LHCN-M2 (cell line): Measurements from ENCODE around the gene ZMYND10. TPM values are rescaled to one million over a fixed set of nuclear protein-coding genes. Genes with fewer than 3 reads are reported as not detected.

Experiments
- DNase-seq: peaks from one replicate; pipeline ENCODE4 v3.0.0-alpha.2; 2012; ENCODE audit warnings: low read depth
- total RNA-seq: library from RNA; depleted of rRNA; stranded (reverse); fragments of >200 nt; gene quantifications from 2 replicates; pipeline ENCODE4 v1.2.3, GENCODE V29; 2014

ZMYND10 gene
- total RNA-seq, 1 experiment from 2014 or later = 1.9 TPM

GRCh38 chr3:50347187-50347813 lies 1.8 kb upstream of the ZMYND10 start:
- peak; percentile 74 for DNase-seq

GRCh38 chr3:50345008-50345407 lies 524 bp downstream of the ZMYND10 start:
- DNase-seq = no peak

DNA sequence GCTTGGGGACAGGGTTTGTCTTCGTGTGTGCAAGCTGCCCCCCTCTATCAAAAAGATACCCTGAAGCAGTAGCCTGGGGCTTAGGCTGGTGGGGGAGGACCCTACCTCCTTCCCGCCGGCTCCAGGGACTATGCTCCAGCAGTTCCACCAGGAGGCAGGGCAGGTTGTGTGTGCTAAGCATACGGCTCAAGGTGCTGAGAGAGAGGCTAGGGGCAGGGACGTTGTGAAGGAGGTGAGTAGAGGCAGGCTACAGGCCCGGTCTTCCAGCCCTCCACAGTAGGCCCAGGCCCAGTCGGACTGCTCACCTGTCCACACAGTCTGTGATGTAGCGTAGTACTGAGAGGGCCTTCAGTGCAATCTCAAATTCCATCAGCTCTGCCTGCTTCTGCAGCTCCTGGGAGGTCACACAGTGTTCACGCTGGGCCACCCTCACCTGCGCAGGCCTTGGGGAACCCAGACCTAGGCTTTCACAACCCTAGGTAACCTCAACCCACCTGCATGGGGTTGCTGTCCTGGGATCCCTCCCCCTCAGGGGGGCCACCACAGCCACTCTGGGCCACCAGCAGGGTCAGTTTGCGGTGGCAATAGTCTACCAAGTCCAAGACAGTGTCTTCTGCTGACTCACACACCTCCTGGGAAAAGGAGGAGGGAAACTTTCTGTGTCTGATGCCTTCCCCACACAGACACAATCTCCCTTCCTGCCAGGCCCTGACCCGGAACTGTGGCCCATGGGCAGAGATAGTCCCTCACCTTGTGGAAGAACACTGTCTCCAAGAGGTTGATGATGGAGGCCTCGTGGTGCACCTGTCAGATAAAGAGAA lies 2.5 kb downstream of the ZMYND10 start:
- no peak for DNase-seq

- DNase-seq = no peak
Observed at GRCh38 chr3:50341996-50342650, 3.4 kb downstream of the ZMYND10 start.

DNA sequence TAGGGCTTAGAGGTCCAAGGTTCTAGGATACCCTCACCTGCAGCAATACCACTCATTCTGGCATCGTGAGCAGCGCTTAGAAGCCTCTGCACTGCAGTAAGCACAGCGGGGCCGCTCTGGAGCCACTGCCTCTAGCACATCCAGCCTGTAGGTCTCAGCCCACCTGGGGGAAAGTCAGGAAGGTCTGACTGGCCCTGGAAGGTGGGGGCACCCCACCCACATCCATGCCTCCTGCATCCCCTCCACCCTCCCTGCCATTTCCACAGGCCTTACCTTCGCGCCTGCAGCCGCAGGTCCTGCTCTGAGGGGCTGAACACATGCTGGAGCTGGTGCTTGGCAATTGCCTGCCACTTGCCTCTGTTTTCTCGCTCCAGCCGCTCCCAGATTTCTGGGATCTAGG lies 4.0 kb downstream of the ZMYND10 start:
- no peak for DNase-seq

DNA sequence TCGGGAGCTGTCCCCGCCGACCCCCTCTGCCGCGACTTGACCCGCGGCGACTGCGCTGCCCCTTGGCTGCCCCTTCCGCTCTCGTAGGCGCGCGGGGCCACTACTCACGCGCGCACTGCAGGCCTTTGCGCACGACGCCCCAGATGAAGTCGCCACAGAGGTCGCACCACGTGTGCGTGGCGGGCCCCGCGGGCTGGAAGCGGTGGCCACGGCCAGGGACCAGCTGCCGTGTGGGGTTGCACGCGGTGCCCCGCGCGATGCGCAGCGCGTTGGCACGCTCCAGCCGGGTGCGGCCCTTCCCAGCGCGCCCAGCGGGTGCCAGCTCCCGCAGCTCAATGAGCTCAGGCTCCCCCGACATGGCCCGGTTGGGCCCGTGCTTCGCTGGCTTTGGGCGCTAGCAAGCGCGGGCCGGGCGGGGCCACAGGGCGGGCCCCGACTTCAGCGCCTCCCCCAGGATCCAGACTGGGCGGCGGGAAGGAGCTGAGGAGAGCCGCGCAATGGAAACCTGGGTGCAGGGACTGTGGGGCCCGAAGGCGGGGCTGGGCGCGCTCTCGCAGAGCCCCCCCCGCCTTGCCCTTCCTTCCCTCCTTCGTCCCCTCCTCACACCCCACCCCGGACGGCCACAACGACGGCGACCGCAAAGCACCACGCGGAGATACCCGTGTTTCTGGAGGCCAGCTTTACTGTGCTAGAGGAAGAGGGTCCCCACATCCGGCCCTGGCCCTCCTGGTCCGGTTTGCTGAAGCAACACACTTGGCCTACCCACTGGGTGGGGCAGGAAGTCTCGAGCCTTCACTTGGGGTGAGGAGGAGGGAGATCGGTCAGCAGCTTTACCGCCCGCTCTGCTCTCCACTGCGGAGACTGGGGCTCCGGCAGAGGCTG lies 4.8 kb downstream of the ZMYND10 start, which contains the start of gene RASSF1:
TSS of gene RASSF1 (minus strand) at position 389 of the 882 bp plus-strand sequence. CDS start at position 358, 31 bp downstream.
- DNase-seq = peak; percentile 23

DNA sequence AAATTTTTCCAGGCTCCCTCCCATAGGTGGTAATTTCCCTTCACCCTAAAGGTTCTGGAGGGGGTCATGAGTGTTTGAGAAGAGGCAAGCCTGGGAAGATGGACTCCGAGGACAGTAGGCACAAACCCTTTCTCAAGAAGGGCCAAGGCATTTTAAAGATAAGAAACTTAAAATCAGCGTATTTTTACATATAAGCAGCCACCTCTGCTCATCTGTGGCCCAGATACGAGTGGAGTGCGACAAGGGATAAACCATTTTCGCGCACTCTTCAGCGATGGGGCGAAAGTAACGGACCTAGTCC lies 5.4 kb downstream of the ZMYND10 start:
- no peak for DNase-seq

GRCh38 chr3:50339485-50340146 lies 5.9 kb downstream of the ZMYND10 start:
- peak; percentile 38 for DNase-seq

GRCh38 chr3:50338965-50339364 lies 6.6 kb downstream of the ZMYND10 start:
- no peak for DNase-seq

DNA sequence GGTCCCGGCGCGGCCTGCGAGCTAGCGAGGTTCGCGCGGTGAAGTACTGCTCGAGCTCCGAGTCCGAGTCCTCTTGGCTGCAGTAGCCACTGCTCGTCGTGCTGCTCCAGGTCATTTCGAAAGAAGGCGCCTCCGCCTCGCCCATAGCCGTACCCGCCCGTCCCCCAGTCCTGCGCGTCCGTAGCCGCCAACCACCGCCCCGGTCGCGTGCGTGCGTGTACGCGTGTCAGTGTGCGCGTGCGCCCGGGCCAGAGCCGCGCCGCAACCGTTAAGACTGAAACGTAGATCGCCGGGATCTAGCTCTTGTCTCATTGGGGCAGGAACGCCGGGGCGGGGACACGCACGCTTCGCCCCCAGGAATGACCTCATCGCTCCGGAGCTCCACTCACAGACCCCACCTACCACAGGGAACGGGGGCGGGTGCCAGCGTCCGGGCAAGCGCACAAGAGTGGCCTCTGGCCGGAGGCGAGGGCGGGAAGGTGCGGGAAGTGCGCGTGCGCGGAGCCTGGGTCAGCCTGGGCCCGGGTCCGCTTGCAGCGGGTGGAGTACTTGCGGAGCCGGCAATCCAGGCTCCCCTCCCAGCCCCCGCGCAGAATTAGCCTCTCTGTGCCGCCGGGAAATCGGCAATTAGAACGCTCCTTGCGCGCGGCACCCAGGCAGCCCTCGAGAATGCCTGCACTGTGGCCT lies 8.2 kb downstream of the ZMYND10 start:
- DNase-seq = peak; percentile 99

DNA sequence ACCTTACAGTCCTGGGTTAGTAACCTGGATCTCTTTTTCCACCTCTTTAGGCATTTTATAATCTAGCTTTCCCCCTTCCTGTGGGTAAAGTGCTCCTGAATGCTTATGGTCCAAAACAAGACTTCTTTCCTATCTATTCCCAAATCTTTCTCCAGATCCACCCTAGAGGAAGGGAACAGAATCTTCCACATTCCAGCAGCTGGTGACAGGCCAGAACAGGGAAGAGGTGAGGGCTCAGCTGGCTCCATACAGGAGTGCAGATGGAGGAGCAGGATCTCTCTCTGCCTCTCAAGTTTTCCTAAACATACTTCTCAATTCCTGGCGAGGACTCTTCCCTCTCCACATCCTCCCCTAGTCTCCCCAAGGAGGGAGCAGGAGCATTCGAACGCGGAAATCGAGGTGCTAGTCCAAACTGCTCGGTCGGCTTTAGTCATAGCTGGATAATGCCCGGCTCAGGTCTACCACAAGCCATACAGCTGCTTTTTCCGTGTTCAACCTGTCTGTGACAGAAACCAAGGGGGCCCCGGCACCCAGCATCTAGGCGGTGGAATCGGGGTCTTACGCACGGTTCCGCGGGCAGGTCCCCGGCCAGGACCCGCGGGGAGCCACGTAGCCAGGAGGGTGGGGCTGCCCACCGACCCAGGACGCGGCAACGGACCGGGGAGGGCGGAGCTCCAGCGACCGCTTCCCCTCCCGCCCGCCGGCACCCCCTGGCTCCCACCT lies 8.9 kb downstream of the ZMYND10 start:
- peak; percentile 44 for DNase-seq

GRCh38 chr3:50334339-50335075 lies 11.0 kb downstream of the ZMYND10 start:
- DNase-seq = no peak

DNA sequence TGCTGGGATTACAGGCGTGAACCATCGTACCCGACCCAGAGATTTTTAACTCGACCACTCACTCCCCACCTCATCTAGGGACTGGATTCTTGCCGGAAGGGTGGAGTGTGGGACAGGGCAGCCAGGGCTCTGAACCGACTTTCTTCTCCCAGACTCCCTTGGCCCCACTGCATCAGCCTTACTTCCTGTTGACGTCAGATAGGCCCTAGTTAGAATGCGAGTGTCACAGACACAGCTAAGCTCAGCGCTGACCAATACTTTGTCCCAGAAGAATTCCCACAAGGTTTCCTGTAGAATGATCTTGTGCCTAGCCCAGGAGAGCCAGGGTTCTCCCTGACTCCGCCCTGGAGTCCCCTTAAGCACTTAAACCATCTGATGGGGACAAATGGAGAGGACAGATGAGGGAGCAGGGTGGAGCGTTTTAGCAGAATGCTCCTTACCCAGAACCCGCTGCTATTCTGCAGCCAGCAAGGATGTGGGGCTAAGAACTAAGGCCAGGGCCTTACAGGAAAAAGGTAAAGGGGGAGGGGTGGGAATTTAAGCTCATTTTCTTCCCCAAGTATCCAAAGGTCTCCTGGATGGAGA lies 11.7 kb downstream of the ZMYND10 start:
- DNase-seq = no peak

DNA sequence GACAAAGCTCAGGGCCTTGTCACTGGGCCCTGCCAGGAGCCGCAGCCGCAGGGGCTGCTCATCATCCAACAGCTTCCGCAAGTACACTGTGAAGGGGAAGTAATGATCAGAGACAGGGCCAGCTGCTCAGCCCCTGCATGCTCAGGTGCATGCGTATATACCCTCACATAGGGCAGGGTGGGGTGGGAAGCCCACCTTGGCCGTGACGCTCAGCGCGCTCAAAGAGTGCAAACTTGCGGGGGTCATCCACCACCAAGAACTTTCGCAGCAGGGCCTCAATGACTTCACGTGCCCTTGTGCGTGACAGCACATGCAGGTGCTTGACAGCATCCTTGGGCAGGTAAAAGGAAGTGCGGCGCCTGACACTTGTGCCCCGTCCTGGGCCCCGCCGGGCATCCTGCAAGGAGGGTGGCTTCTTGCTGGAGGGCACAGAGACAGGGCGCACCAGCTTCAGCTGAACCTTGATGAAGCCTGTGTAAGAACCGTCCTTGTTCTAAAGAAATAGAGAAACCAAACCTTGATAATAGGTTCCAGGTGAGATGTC lies 14.1 kb downstream of the ZMYND10 start:
- no peak for DNase-seq

DNA sequence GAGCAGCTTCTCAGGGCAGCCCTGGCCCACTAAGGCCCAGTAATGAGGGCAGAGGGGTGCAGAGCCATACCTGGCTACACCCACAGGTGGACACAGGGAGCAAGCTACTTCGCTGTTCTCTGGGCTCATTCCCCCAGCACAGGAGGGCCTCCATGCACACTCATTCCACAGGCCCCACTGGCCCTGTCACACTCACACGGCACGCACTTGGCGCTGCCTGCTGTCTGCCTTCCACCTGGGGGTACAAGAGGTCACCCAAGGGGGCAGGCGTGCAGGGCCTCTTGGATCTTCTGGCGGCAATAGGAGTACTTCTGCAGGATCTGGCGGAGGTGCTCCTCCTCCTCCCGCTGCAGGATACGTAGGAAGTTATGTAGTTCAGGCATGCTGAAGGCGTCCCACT lies 15.2 kb downstream of the ZMYND10 start:
- no peak for DNase-seq

GRCh38 chr3:50327943-50328691 lies 17.4 kb downstream of the ZMYND10 start, which contains the start of gene TUSC2:
TUSC2 (minus strand) TSS chr3:50328223; CDS start chr3:50328099, 124 bp downstream.
- peak; percentile 95 for DNase-seq

DNA sequence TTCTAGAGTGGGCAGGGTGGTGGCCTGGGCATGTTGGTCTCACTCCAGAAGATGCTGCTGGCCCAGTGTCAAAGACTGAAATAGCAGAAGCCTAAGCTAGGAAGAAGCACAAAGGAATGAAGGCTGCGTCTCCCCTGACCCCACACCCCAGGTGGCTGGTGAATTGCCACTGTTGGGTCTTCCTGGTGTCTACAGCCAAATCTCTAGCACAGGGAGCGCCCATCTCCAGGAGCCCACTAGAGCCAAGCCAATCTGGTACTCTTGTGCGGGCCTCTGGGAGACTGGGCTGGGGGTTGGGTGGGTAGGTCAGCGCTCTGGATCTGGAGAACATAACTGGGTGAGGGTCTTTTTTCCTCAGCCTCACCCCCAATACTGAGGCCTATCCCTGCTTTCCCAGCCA lies 18.4 kb downstream of the ZMYND10 start:
- no peak for DNase-seq

DNA sequence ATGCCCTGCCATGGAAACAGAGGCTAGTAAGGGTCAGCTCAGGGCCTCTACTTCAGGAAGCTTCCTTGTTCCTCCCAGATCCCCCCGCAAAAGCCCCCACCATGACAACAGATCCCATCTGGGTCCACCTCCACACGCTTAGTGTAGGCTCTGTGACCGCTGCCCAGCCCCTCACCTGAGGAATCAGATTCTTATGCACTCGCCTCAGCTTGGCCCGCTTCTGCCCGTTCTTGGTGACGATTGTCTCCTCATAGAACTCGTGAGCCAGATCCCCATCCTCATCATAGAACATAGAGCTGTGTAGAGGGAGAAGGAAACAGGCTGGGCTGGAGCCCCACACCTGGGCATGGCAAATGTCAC lies 19.4 kb downstream of the ZMYND10 start:
- DNase-seq = no peak
